GM18519 (cell line): ENCODE measurements around the gene EIF2B5.
A peak's percentile ranks its signal among the peaks of the same experiment; 100 is the strongest.
"Not testable (repeated sequence)": the region's sequence is repeated elsewhere in the genome, so short reads cannot be mapped to it uniquely, and the experiment has no call there.

ENCODE experiments used
- ATAC-seq: cut with Tn5 transposase; IDR thresholded peaks from one replicate; pipeline ENCODE4 v1.9.1; 2021; ENCODE audit warnings: mild to moderate bottlenecking, moderate library complexity; ENCODE audit not compliant: unreplicated experiment, low FRiP score

The EIF2B5 gene

GRCh38 chr3:184135149-184135910 is at the start of gene EIF2B5:
TSS of gene EIF2B5 (plus strand) at chr3:184135358. CDS start at chr3:184135386, 28 bp downstream.
- peak; percentile 87 for ATAC-seq

- ATAC-seq, result no peak
Observed at GRCh38 chr3:184085389-184085852, 49.7 kb upstream of the EIF2B5 start.

GRCh38 chr3:184092199-184092598 is 43.0 kb upstream of the EIF2B5 start:
- ATAC-seq, result no peak

- ATAC-seq, result no peak
Observed at GRCh38 chr3:184096811-184097383, 38.3 kb upstream of the EIF2B5 start, which contains the start of gene HTR3E. TSS of gene HTR3E (plus strand) at chr3:184097064. CDS start at chr3:184097530, 466 bp downstream.

GRCh38 chr3:184097556-184097955 is 37.6 kb upstream of the EIF2B5 start:
- no peak for ATAC-seq

- ATAC-seq, result no peak
Observed at GRCh38 chr3:184099806-184100686, 35.1 kb upstream of the EIF2B5 start.

GRCh38 chr3:184110316-184110725 is 24.8 kb upstream of the EIF2B5 start:
- no peak for ATAC-seq

GRCh38 chr3:184116017-184116416 is 19.1 kb upstream of the EIF2B5 start:
- ATAC-seq, result no peak

- ATAC-seq, result no peak
Observed at GRCh38 chr3:184117636-184118035, 17.5 kb upstream of the EIF2B5 start.

GRCh38 chr3:184121031-184121430 is 14.1 kb upstream of the EIF2B5 start:
- not testable (repeated sequence) for ATAC-seq

- no peak for ATAC-seq
Observed at GRCh38 chr3:184126006-184126405, 9.2 kb upstream of the EIF2B5 start.

GRCh38 chr3:184129012-184129411 is 6.1 kb upstream of the EIF2B5 start:
- no peak for ATAC-seq

- no peak for ATAC-seq
Observed at GRCh38 chr3:184132945-184133344, 2.2 kb upstream of the EIF2B5 start.

GRCh38 chr3:184133840-184134745 is 1.1 kb upstream of the EIF2B5 start:
- no peak for ATAC-seq

GRCh38 chr3:184134746-184135148 is 411 bp upstream of the EIF2B5 start:
- ATAC-seq, result no peak

GRCh38 chr3:184135911-184136260 is 728 bp downstream of the EIF2B5 start:
- no peak for ATAC-seq

GRCh38 chr3:184140436-184140835 is 5.3 kb downstream of the EIF2B5 start:
- no peak for ATAC-seq

GRCh38 chr3:184142199-184142598 is 7.0 kb downstream of the EIF2B5 start:
- ATAC-seq, result no peak

GRCh38 chr3:184143327-184143726 is 8.2 kb downstream of the EIF2B5 start:
- no peak for ATAC-seq

GRCh38 chr3:184144505-184144904 is 9.3 kb downstream of the EIF2B5 start:
- no peak for ATAC-seq
